SK-N-SH (cell line): ENCODE results near the gene GTF3C2.

Experiments
- CTCF ChIP-seq: fragments of 200-600 bp; sonication (generic); IDR thresholded peaks from 2 replicates; pipeline ENCODE4 v1.6.1; 2017; ENCODE audit warnings: antibody characterized with exemption, mild to moderate bottlenecking, moderate library complexity
- ELF1 ChIP-seq: IDR thresholded peaks from 2 replicates; pipeline ENCODE4 v1.4.0; 2012
- EP300 ChIP-seq, 2 experiments: IDR thresholded peaks; 2 replicates each; pipeline versions ENCODE4 v1.4.0 to v1.6.1; 2012; ENCODE audit warnings: borderline replicate concordance in 1 of 2, low read depth in 1 of 2, low read length in 1 of 2
- GABPA ChIP-seq: IDR thresholded peaks from 2 replicates; pipeline ENCODE4 v1.4.0; 2012; ENCODE audit warnings: low read depth, mild to moderate bottlenecking
- MXI1 ChIP-seq: IDR thresholded peaks from 2 replicates; pipeline ENCODE4 v1.6.1; 2012; ENCODE audit warnings: mild to moderate bottlenecking, low read depth, low read length, improper control_type of control experiment
- NRF1 ChIP-seq: IDR thresholded peaks from 2 replicates; pipeline ENCODE4 v1.6.1; 2012; ENCODE audit warnings: low read depth, mild to moderate bottlenecking, low read length
- POLR2AphosphoS5 ChIP-seq: IDR thresholded peaks from 2 replicates; pipeline ENCODE4 v1.6.1; 2012; ENCODE audit warnings: low read depth, low read length
- RAD21 ChIP-seq: IDR thresholded peaks from 2 replicates; pipeline ENCODE4 v1.6.1; 2012; ENCODE audit warnings: mild to moderate bottlenecking, low read length
- RCOR1 ChIP-seq: fragments of 150-350 bp; IDR thresholded peaks from 2 replicates; pipeline ENCODE4 v1.6.1; 2017; ENCODE audit warnings: antibody characterized with exemption, low read length
- REST ChIP-seq: IDR thresholded peaks from 2 replicates; pipeline ENCODE4 v1.6.1; 2012; ENCODE audit warnings: mild to moderate bottlenecking, low read depth, low read length, moderate library complexity
- TAF1 ChIP-seq: IDR thresholded peaks from 2 replicates; pipeline ENCODE4 v1.6.1; 2012; ENCODE audit warnings: low read depth, mild to moderate bottlenecking, low read length, moderate library complexity, borderline replicate concordance
- USF1 ChIP-seq: IDR thresholded peaks from 2 replicates; pipeline ENCODE4 v1.4.0; 2012; ENCODE audit warnings: low read depth, borderline replicate concordance
- USF2 ChIP-seq: fragments of 150-350 bp; IDR thresholded peaks from 2 replicates; pipeline ENCODE4 v1.6.1; 2017; ENCODE audit warnings: antibody characterized with exemption, low read length, low read depth, borderline replicate concordance

GRCh38 chr2:27278010-27278409 is 78.6 kb downstream of the GTF3C2 start:
- TF ChIP-seq CTCF (no peak), ELF1 (no peak), USF2 (no peak), EP300 (IDR thresholded peaks at IDR 0.05; ENCODE audit: borderline replicate concordance in 1 of 2, low read depth in 1 of 2, low read length in 1 of 2) (no peak), RCOR1 (no peak), RAD21 (no peak), POLR2AphosphoS5 (no peak), MXI1 (no peak), TAF1 (no peak), REST (no peak), USF1 (no peak), GABPA (no peak), NRF1 (no peak)
